SU-DHL-6 (cell line): ENCODE measurements around the gene RND2.

Experiments used
- H2AFZ ChIP-seq: fragments of 200-600 bp; sonication (generic); 2 replicates; pipeline ENCODE4 v1.6.1; 2014; ENCODE audit warnings: low read depth, mild to moderate bottlenecking, moderate library complexity, mixed read lengths, antibody characterized with exemption, low read length; ENCODE audit not compliant: severe bottlenecking
- H3F3A ChIP-seq: fragments of 200-600 bp; shearing (Covaris generic); 2 replicates; pipeline ENCODE4 v1.6.0; 2016; ENCODE audit warnings: antibody characterized with exemption, mild to moderate bottlenecking; ENCODE audit not compliant: insufficient read depth
- H3K27ac ChIP-seq: fragments of 200-600 bp; sonication (generic); 2 replicates; pipeline ENCODE4 v1.5.1; 2016; ENCODE audit warnings: low read depth, mild to moderate bottlenecking, low read length, moderate library complexity, mixed read lengths
- H3K27me3 ChIP-seq: fragments of 200-600 bp; sonication (generic), shearing (Covaris generic); 2 replicates; pipeline ENCODE4 v1.6.0; 2014; ENCODE audit warnings: mild to moderate bottlenecking, low read length
- H3K36me3 ChIP-seq: fragments of 200-600 bp; sonication (generic); 2 replicates; pipeline ENCODE4 v1.6.1; 2014; ENCODE audit warnings: mild to moderate bottlenecking, low read length, mixed read lengths
- H3K4me2 ChIP-seq: fragments of 300-600, 200-600 bp; shearing (Covaris generic), sonication (generic); 2 replicates; pipeline ENCODE4 v1.6.0; 2014; ENCODE audit warnings: low read length, low read depth, mild to moderate bottlenecking; ENCODE audit not compliant: poor library complexity, severe bottlenecking
- H3K4me3 ChIP-seq: fragments of 200-600 bp; sonication (generic); 2 replicates; pipeline ENCODE4 v1.5.1; 2014; ENCODE audit warnings: antibody characterized with exemption, low read length, mild to moderate bottlenecking, mixed read lengths; ENCODE audit not compliant: insufficient read depth, poor library complexity, severe bottlenecking
- H3K79me2 ChIP-seq: fragments of 200-600 bp; sonication (generic); 2 replicates; pipeline ENCODE4 v1.6.1; 2014; ENCODE audit warnings: mild to moderate bottlenecking, low read length, moderate library complexity; ENCODE audit not compliant: insufficient read depth
- H3K9ac ChIP-seq: fragments of 200-600 bp; sonication (generic); 2 replicates; pipeline ENCODE4 v1.7.0; 2014; ENCODE audit warnings: mild to moderate bottlenecking, low read length
- H3K9me2 ChIP-seq: fragments of 200-600 bp; sonication (generic); replicated peaks from 2 replicates; pipeline ENCODE4 v1.6.1; 2014; ENCODE audit warnings: low read length; ENCODE audit not compliant: insufficient read depth
- H3K9me3 ChIP-seq: fragments of 200-600 bp; sonication (generic); 2 replicates; pipeline ENCODE4 v1.6.1; 2014; ENCODE audit warnings: low read length, mixed read lengths; ENCODE audit not compliant: insufficient read depth
- H4K20me1 ChIP-seq: fragments of 200-600 bp; sonication (generic); 2 replicates; pipeline ENCODE4 v1.6.1; 2014; ENCODE audit warnings: low read depth, mild to moderate bottlenecking, antibody characterized with exemption, low read length, moderate library complexity, mixed read lengths
- EZH2phosphoT487 ChIP-seq: fragments of 200-600 bp; sonication (generic), shearing (Covaris generic); conservative IDR thresholded peaks from 2 replicates; pipeline ENCODE4 v1.6.1; 2018; ENCODE audit warnings: mild to moderate bottlenecking, antibody characterized with exemption, low read length, moderate library complexity, mixed read lengths
- TF ChIP-seq, protein P1 (sequence below): fragments of 200-600 bp; sonication (generic); IDR thresholded peaks from one replicate; pipeline ENCODE4 v1.5.1; 2017; ENCODE audit warnings: antibody characterized with exemption, mild to moderate bottlenecking, low read length, moderate library complexity; ENCODE audit not compliant: insufficient read depth, poor library complexity, severe bottlenecking

RND2 gene

DNA sequence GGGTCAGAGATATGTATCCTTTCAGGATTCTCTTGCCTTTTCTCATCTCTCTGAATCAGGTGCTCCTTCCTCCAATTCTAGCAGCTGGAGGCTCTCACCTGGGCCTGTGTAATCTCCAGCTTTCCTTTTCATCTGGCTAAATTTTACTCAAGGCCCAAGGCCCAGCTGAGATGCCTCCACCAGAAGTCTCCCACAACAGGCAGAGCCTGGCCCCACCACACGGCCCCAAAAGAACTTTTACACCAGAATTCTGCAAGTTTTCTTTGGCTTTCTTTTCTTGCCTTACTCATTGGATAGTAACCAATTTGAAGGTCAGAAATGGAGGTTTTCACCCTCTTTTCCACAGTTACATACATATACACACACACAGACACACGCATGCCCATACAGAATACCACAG, 14.6 kb downstream of the RND2 start:
- Histone ChIP-seq H4K20me1 (no peaks in the 10 kb centered on the region), H3K36me3 (0 out of 2 replicates have a peak, but pooled peaks cover 4% of the 10 kb centered on the region), H3K79me2 (no peaks in the 10 kb centered on the region), H3K27ac (no peak overlapping the region), H3K4me3 (no peak overlapping the region), H3F3A (no peaks in the 10 kb centered on the region), H3K27me3 (no peaks in the 10 kb centered on the region), H3K9ac (no peak overlapping the region), H3K9me2 (no peaks in the 10 kb centered on the region), H3K9me3 (no peaks in the 10 kb centered on the region), H2AFZ (no peak overlapping the region), H3K4me2 (no peak overlapping the region)
- TF ChIP-seq EZH2phosphoT487, result no peak
- TF ChIP-seq, protein P1, sequence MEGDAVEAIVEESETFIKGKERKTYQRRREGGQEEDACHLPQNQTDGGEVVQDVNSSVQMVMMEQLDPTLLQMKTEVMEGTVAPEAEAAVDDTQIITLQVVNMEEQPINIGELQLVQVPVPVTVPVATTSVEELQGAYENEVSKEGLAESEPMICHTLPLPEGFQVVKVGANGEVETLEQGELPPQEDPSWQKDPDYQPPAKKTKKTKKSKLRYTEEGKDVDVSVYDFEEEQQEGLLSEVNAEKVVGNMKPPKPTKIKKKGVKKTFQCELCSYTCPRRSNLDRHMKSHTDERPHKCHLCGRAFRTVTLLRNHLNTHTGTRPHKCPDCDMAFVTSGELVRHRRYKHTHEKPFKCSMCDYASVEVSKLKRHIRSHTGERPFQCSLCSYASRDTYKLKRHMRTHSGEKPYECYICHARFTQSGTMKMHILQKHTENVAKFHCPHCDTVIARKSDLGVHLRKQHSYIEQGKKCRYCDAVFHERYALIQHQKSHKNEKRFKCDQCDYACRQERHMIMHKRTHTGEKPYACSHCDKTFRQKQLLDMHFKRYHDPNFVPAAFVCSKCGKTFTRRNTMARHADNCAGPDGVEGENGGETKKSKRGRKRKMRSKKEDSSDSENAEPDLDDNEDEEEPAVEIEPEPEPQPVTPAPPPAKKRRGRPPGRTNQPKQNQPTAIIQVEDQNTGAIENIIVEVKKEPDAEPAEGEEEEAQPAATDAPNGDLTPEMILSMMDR, result no peak

DNA sequence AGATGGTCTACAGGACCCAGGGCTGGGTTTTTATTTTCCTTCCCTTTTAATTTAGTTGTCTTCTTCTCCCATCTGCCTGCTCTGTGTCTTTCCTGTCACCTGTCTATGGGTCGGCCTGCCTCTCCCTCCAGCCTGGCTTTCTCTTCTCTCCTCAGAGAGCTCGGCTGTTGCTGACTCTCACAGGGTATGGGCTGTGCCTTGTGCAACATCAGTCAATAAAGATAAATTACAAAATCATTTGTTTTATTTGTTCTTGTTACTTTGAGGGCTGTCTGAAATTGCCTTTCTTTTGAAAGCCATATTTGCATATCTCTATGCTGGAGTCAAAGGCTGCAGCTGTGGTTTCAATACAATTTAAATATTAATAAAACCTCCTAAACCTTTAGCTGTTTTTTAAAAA, 15.6 kb downstream of the RND2 start:
- Histone ChIP-seq H3K4me2 (no peak overlapping the region), H3F3A (no peaks in the 10 kb centered on the region), H3K9me3 (no peaks in the 10 kb centered on the region), H3K9me2 (no peaks in the 10 kb centered on the region), H4K20me1 (no peaks in the 10 kb centered on the region), H3K79me2 (no peaks in the 10 kb centered on the region), H2AFZ (no peak overlapping the region), H3K9ac (no peak overlapping the region), H3K4me3 (no peak overlapping the region), H3K27ac (no peak overlapping the region), H3K27me3 (no peaks in the 10 kb centered on the region), H3K36me3 (peaks cover 4% of the 10 kb centered on the region; the same call in 1 of the 2 replicates)
- TF ChIP-seq EZH2phosphoT487, result no peak
- TF ChIP-seq, protein P1, result no peak

DNA sequence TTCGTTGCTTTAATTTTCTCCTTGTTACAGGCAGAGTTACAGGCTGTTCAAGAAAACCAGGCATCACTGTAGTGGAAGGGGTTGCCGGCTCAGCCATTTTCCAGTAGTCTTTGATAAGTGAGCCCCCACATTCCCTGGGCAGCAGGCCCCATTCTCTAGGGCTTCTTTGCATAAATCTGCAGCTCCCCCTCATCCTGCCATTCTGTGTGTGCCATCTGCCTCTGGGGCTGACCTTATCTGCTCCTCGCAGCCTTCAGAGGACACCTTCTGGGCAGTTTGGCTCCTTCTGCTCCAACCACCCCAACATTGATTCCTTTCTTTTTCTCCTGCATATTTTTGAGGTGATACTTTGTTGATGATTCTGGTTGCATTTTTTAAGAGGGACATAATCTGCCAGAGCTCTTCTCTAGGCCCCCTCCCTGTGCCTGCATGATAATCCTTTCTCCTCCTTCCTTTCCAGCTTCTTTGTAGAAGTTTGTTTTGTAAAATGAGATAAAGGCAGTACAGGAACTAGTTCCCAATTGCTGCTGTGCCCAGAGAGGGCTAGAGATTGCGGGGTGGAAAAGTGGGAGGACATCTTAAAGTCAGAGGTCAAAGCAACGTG, 17.1 kb downstream of the RND2 start:
- H2AFZ ChIP-seq, result no peak overlapping the region
- H3K4me3 ChIP-seq, result no peak overlapping the region
- TF ChIP-seq EZH2phosphoT487, result no peak
- TF ChIP-seq, protein P1, result no peak
- H4K20me1 ChIP-seq, result no peaks in the 10 kb centered on the region
- H3K4me2 ChIP-seq, result no peak overlapping the region
- H3K9me3 ChIP-seq, result no peaks in the 10 kb centered on the region
- H3K27me3 ChIP-seq, result no peaks in the 10 kb centered on the region
- no peak overlapping the region for H3K27ac ChIP-seq
- H3K9ac ChIP-seq, result no peak overlapping the region
- peaks cover 4% of the 10 kb centered on the region; the same call in 1 of the 2 replicates for H3K36me3 ChIP-seq
- no peaks in the 10 kb centered on the region for H3K9me2 ChIP-seq
- H3F3A ChIP-seq, result no peaks in the 10 kb centered on the region
- H3K79me2 ChIP-seq, result no peaks in the 10 kb centered on the region
